SHP77 treated with DMSO at 0.1 percent for 48 hours (cell line): ENCODE results near the gene CRYL1.

Experiments used
- DNase-seq: peaks from one replicate; lab custom pipeline; 2025; lab: John Stamatoyannopoulos, UW

Gene CRYL1

GRCh38 chr13:20370815-20371421 is 154.7 kb downstream of the CRYL1 start:
- no peak for DNase-seq

- no peak for DNase-seq
Observed at GRCh38 chr13:20369886-20370361, 155.7 kb downstream of the CRYL1 start.

- no peak for DNase-seq
Observed at GRCh38 chr13:20366056-20366455, 159.6 kb downstream of the CRYL1 start.

- DNase-seq: no peak
Observed at GRCh38 chr13:20363603-20364002, 162.1 kb downstream of the CRYL1 start.

- no peak for DNase-seq
Observed at GRCh38 chr13:20363172-20363571, 162.5 kb downstream of the CRYL1 start.

- DNase-seq: no peak
Observed at GRCh38 chr13:20362484-20363041, 163.1 kb downstream of the CRYL1 start.

- DNase-seq: no peak
Observed at GRCh38 chr13:20360835-20361412, 164.7 kb downstream of the CRYL1 start.

GRCh38 chr13:20360041-20360491 is 165.6 kb downstream of the CRYL1 start:
- no peak for DNase-seq

GRCh38 chr13:20359335-20359734 is 166.3 kb downstream of the CRYL1 start:
- DNase-seq: no peak

GRCh38 chr13:20358022-20358421 is 167.6 kb downstream of the CRYL1 start:
- DNase-seq: no peak

- DNase-seq: no peak
Observed at GRCh38 chr13:20356444-20356843, 169.2 kb downstream of the CRYL1 start.

GRCh38 chr13:20354722-20355121 is 170.9 kb downstream of the CRYL1 start:
- no peak for DNase-seq

- no peak for DNase-seq
Observed at GRCh38 chr13:20353973-20354372, 171.7 kb downstream of the CRYL1 start.
